GM12864 (cell line): Measurements from ENCODE around the gene CFAP53.
"Not testable (repeated sequence)": the region's sequence is repeated elsewhere in the genome, so short reads cannot be mapped to it uniquely, and the experiment has no call there.

Source experiments
- DNase-seq: peaks from one replicate; pipeline ENCODE4 v3.0.0-alpha.2; 2011; ENCODE audit warnings: low read depth
- H3K4me3 ChIP-seq: 2 replicates; pipeline ENCODE4 v1.5.1; 2011; ENCODE audit warnings: mild to moderate bottlenecking, low read depth, low read length, control low read depth
- CTCF ChIP-seq: IDR thresholded peaks from 2 replicates; pipeline ENCODE4 v1.5.1; 2011; ENCODE audit warnings: low read depth, mild to moderate bottlenecking, moderate library complexity, low read length, control low read depth, inconsistent platforms; ENCODE audit errors: missing control alignments

CFAP53 gene

GRCh38 chr18:50232419-50232818 lies 33.9 kb downstream of the CFAP53 start:
- TF ChIP-seq CTCF, result no peak
- H3K4me3 ChIP-seq, result no peak overlapping the region
- DNase-seq, result no peak

GRCh38 chr18:50231621-50232020 lies 34.7 kb downstream of the CFAP53 start:
- DNase-seq, result no peak
- no peak for TF ChIP-seq CTCF
- H3K4me3 ChIP-seq, result no peak overlapping the region

GRCh38 chr18:50220249-50220648 lies 46.0 kb downstream of the CFAP53 start:
- not testable (repeated sequence) for H3K4me3 ChIP-seq

GRCh38 chr18:50218432-50219197 lies 47.7 kb downstream of the CFAP53 start:
- H3K4me3 ChIP-seq, result no peak overlapping the region
- peak; percentile 52 for DNase-seq
- peak; percentile 72 for TF ChIP-seq CTCF

More at GRCh38 chr18:50220249-50220648, 46.0 kb downstream of the CFAP53 start:
- DNase-seq, result not testable (repeated sequence)

GRCh38 chr18:50209311-50209710 lies 57.0 kb downstream of the CFAP53 start:
- TF ChIP-seq CTCF, result no peak

GRCh38 chr18:50207722-50208121 lies 58.6 kb downstream of the CFAP53 start:
- TF ChIP-seq CTCF, result no peak
- H3K4me3 ChIP-seq, result no peak overlapping the region
- DNase-seq, result no peak

More at GRCh38 chr18:50209311-50209710, 57.0 kb downstream of the CFAP53 start:
- no peak for DNase-seq
- no peak overlapping the region for H3K4me3 ChIP-seq

GRCh38 chr18:50203801-50204604 lies 62.3 kb downstream of the CFAP53 start:
- no peak overlapping the region for H3K4me3 ChIP-seq
- no peak for DNase-seq
- peak; percentile 65 for TF ChIP-seq CTCF
